ENCODE measurements around the gene NTHL1.

Gene NTHL1

DNA sequence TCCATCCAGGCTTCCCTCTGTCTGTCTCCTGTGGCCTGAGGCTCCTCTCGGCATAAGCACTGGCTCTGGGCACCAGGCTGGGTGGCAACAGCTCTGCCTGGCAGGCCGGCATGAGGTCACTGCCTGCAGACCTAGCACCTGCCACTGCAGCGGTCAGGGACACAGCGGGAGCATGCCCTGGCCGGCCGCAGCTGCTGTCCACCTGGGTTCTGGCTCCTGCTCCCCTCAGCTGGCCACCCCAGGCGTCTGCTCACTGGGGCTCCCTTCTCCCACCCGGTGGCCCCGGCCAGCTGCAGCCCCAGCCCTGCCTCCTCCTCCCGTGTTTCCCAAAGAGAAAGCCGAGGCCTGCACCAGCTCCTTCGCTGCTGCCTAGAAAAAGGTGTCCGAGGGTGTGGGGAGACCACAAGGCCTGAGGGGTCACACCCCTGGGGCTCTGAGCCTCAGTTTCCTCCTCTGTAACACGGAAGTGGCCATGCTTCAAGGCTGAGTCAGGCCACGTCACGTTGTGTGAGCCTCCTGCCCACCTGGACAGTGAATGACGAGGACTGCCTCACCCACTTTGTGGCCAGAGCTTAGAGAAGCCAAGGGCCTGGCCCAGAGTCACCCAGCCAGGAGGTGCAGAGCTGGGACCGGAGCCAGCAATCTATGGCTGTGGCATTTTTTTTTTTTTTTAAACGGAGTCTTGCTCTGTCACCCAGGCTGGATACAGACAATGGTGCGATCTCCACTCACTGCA lies 6.7 kb downstream of the NTHL1 start:
- ATAC-seq (ENCODE audit: insufficient read depth, low read depth), result no peak; the same call in 2 of the 3 replicates
- H4K20me1 ChIP-seq (ENCODE audit: insufficient read depth, low read length), result 0 out of 2 replicates have a peak, but pooled peaks cover 2% of the 10 kb centered on the region
- H3K79me2 ChIP-seq (ENCODE audit: insufficient read depth, low read length), result peaks cover 4% of the 10 kb centered on the region
- H2AFZ ChIP-seq (ENCODE audit: low read depth, low read length), result no peak overlapping the region
- H3K4me3 ChIP-seq (ENCODE audit: low read depth in 1 of 2, low read length in 2 of 2), result no peak overlapping the region
- H3K27me3 ChIP-seq (ENCODE audit: insufficient read depth, low read length, poor library complexity), result no peaks in the 10 kb centered on the region
- peaks cover 27% of the 10 kb centered on the region for H3K36me3 ChIP-seq (ENCODE audit: insufficient read depth, low read length)
- no peak overlapping the region for H3K9ac ChIP-seq (ENCODE audit: low read depth, low read length)
- DNase-seq, result no peak
- no peak for TF ChIP-seq EZH2 (IDR thresholded peaks at IDR 0.05; ENCODE audit: borderline replicate concordance, low read depth, low read length, severe bottlenecking)
- TF ChIP-seq, protein P1, sequence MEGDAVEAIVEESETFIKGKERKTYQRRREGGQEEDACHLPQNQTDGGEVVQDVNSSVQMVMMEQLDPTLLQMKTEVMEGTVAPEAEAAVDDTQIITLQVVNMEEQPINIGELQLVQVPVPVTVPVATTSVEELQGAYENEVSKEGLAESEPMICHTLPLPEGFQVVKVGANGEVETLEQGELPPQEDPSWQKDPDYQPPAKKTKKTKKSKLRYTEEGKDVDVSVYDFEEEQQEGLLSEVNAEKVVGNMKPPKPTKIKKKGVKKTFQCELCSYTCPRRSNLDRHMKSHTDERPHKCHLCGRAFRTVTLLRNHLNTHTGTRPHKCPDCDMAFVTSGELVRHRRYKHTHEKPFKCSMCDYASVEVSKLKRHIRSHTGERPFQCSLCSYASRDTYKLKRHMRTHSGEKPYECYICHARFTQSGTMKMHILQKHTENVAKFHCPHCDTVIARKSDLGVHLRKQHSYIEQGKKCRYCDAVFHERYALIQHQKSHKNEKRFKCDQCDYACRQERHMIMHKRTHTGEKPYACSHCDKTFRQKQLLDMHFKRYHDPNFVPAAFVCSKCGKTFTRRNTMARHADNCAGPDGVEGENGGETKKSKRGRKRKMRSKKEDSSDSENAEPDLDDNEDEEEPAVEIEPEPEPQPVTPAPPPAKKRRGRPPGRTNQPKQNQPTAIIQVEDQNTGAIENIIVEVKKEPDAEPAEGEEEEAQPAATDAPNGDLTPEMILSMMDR (IDR thresholded peaks at IDR 0.05; ENCODE audit: borderline replicate concordance, extremely low read depth, low read length, poor library complexity, severe bottlenecking), result no peak
- no peak overlapping the region for H3K4me2 ChIP-seq (ENCODE audit: insufficient read depth, low read length)
- no peak overlapping the region for H3K27ac ChIP-seq (ENCODE audit: low read length)
- H3K9me3 ChIP-seq (ENCODE audit: insufficient read depth, low read length, severe bottlenecking), result no peaks in the 10 kb centered on the region
- peaks cover 3% of the 10 kb centered on the region for H3K4me1 ChIP-seq (ENCODE audit: insufficient read depth, low read length)

DNA sequence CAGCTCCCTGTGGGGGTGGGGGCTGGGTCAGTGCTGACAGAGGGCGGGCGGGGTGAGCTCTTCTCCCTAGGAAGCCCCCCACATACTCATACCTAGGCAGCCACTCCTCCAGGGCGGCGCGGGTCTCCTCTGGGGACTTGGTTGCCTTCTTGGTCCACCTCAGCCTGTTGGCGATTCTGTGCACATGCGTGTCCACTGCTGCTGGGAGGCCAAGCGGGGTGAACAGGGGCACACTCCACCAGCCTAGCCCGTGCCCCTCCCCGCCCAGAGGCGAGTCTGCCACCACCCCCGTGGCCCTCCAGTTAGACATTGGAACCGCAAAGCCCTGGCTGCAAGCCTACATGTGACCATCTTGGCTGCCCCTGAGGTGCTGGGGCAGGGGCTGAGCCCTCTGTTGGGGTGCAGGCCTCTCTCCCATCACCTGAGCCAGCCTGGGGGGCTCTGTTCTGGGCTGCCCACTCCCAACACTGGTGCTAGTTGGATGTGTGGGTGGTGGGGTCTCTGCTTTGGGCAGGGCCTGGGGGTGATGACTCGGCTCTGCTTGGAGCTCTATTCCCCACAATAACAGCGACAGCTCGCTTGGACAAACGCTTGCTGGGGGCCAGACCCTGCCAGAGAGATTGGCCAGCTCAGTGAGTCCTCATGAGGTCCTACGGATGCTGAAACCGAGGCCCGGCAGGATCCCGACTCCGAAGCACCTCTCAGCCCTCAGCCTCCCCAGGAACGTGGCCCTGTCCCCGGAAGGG lies 7.4 kb downstream of the NTHL1 start:
- Histone ChIP-seq H4K20me1 (ENCODE audit: insufficient read depth, low read length) (0 out of 2 replicates have a peak, but pooled peaks cover 2% of the 10 kb centered on the region), H3K36me3 (ENCODE audit: insufficient read depth, low read length) (peaks cover 20% of the 10 kb centered on the region), H3K79me2 (ENCODE audit: insufficient read depth, low read length) (no peaks in the 10 kb centered on the region), H3K9ac (ENCODE audit: low read depth, low read length) (no peak overlapping the region), H2AFZ (ENCODE audit: low read depth, low read length) (no peak overlapping the region), H3K4me3 (ENCODE audit: low read depth in 1 of 2, low read length in 2 of 2) (no peak overlapping the region), H3K4me1 (ENCODE audit: insufficient read depth, low read length) (no peaks in the 10 kb centered on the region), H3K27me3 (ENCODE audit: insufficient read depth, low read length, poor library complexity) (no peaks in the 10 kb centered on the region), H3K27ac (ENCODE audit: low read length) (no peak overlapping the region), H3K9me3 (ENCODE audit: insufficient read depth, low read length, severe bottlenecking) (no peaks in the 10 kb centered on the region), H3K4me2 (ENCODE audit: insufficient read depth, low read length) (no peak overlapping the region)
- no peak for ATAC-seq (ENCODE audit: insufficient read depth, low read depth)
- DNase-seq, result no peak
- TF ChIP-seq, protein P1 (IDR thresholded peaks at IDR 0.05; ENCODE audit: borderline replicate concordance, extremely low read depth, low read length, poor library complexity, severe bottlenecking), result no peak
- TF ChIP-seq EZH2 (IDR thresholded peaks at IDR 0.05; ENCODE audit: borderline replicate concordance, low read depth, low read length, severe bottlenecking), result no peak

DNA sequence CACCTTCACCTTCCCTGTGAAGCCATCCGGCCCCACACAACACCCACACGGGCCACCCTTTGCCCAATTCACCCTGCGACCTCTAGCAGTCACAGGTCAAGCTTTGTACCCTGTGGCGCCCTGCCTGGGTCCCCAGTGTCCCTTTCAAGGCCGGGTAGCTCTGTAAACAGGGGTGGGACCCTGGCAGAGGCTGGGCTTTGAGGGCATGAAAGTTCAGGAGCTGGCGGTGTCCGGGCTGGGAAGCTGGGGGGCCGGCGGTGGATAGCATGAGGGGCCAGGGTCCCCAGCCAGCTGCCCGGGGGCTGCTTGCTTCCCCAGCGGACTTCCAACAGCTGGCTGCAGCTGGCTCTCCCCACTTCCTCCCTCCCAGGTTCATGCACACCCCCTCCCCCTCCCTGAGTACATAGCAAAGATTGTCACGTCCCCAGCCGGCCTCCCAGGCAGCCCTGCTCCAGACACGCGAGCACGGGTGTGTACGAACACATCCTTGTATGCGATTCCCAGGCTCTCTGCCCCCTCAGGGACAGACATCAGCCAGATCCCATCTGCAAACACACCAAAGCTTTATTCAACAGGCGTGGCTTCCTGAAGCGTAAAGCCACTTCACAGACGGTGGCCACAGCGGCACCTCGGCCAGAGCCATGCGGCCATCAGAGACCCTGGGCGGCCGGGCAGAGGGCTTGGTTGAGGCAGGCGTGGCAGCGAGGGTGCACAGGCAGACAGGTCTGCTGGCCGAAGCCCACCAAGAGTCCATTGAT lies 8.2 kb downstream of the NTHL1 start:
- H3K4me2 ChIP-seq (ENCODE audit: insufficient read depth, low read length), result no peak overlapping the region
- DNase-seq, result no peak
- TF ChIP-seq, protein P1 (IDR thresholded peaks at IDR 0.05; ENCODE audit: borderline replicate concordance, extremely low read depth, low read length, poor library complexity, severe bottlenecking), result no peak
- TF ChIP-seq EZH2 (IDR thresholded peaks at IDR 0.05; ENCODE audit: borderline replicate concordance, low read depth, low read length, severe bottlenecking), result no peak
- 0 out of 2 replicates have a peak, but pooled peaks cover 2% of the 10 kb centered on the region for H4K20me1 ChIP-seq (ENCODE audit: insufficient read depth, low read length)
- no peak overlapping the region for H3K27ac ChIP-seq (ENCODE audit: low read length)
- H3K4me1 ChIP-seq (ENCODE audit: insufficient read depth, low read length), result no peaks in the 10 kb centered on the region
- H3K36me3 ChIP-seq (ENCODE audit: insufficient read depth, low read length), result peaks cover 14% of the 10 kb centered on the region
- no peak overlapping the region for H3K9ac ChIP-seq (ENCODE audit: low read depth, low read length)
- H3K27me3 ChIP-seq (ENCODE audit: insufficient read depth, low read length, poor library complexity), result no peaks in the 10 kb centered on the region
- no peak overlapping the region for H3K4me3 ChIP-seq (ENCODE audit: low read depth in 1 of 2, low read length in 2 of 2)
- H2AFZ ChIP-seq (ENCODE audit: low read depth, low read length), result no peak overlapping the region
- no peak for ATAC-seq (ENCODE audit: insufficient read depth, low read depth)
- no peaks in the 10 kb centered on the region for H3K79me2 ChIP-seq (ENCODE audit: insufficient read depth, low read length)
- no peaks in the 10 kb centered on the region for H3K9me3 ChIP-seq (ENCODE audit: insufficient read depth, low read length, severe bottlenecking)

Measured in DND-41 (cell line).